ENCODE results near the gene CALU. TPM values are rescaled to one million over a fixed set of nuclear protein-coding genes. Genes with fewer than 3 reads are reported as not detected.

CALU gene
- total RNA-seq, 1 experiment from 2014 or later = 169 TPM

GRCh38 chr7:128701062-128701785 lies 37.9 kb upstream of the CALU start:
- DNase-seq (peak; percentile 60), ATAC-seq (peak; percentile 70)
- H3K9ac ChIP-seq (ENCODE audit: low read length) = no peak overlapping the region
- POLR2A ChIA-PET (ENCODE audit: unreplicated experiment) = no interaction called here
- no TSS peak for BruUV-seq (replicated peaks)
- no peak overlapping the region for H3K4me3 ChIP-seq (ENCODE audit: low read length)
- TF ChIP-seq EZH2phosphoT487 (IDR thresholded peaks at IDR 0.05; ENCODE audit: borderline replicate concordance, low read length) (no peak), EZH2 (IDR thresholded peaks at IDR 0.05; ENCODE audit: low read length, unreplicated experiment) (no peak)
- TF ChIP-seq, protein P1, sequence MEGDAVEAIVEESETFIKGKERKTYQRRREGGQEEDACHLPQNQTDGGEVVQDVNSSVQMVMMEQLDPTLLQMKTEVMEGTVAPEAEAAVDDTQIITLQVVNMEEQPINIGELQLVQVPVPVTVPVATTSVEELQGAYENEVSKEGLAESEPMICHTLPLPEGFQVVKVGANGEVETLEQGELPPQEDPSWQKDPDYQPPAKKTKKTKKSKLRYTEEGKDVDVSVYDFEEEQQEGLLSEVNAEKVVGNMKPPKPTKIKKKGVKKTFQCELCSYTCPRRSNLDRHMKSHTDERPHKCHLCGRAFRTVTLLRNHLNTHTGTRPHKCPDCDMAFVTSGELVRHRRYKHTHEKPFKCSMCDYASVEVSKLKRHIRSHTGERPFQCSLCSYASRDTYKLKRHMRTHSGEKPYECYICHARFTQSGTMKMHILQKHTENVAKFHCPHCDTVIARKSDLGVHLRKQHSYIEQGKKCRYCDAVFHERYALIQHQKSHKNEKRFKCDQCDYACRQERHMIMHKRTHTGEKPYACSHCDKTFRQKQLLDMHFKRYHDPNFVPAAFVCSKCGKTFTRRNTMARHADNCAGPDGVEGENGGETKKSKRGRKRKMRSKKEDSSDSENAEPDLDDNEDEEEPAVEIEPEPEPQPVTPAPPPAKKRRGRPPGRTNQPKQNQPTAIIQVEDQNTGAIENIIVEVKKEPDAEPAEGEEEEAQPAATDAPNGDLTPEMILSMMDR (conservative IDR thresholded peaks at IDR 0.05; ENCODE audit: low read depth, low read length) = no peak
- CTCF ChIA-PET = no interaction called here
- no peaks in the 10 kb centered on the region for H4K20me1 ChIP-seq (ENCODE audit: low read length)
- no peaks in the 10 kb centered on the region for H3K9me3 ChIP-seq (ENCODE audit: low read length)
- H2AFZ ChIP-seq (ENCODE audit: low read length) = no peak overlapping the region
- H3K27me3 ChIP-seq (ENCODE audit: low read length) = no peaks in the 10 kb centered on the region
- H3K79me2 ChIP-seq (ENCODE audit: low read length) = no peaks in the 10 kb centered on the region
- peaks cover 6% of the 10 kb centered on the region; the same call in 1 of the 2 replicates for H3K4me1 ChIP-seq (ENCODE audit: insufficient read depth, low read length)
- H3K36me3 ChIP-seq (ENCODE audit: low read depth, low read length) = no peaks in the 10 kb centered on the region
- peak overlapping the region; percentile 18; the same call in 1 of the 2 replicates for H3K4me2 ChIP-seq (ENCODE audit: low read length)
- no peaks in the 10 kb centered on the region for H3K9me2 ChIP-seq (replicated peaks; ENCODE audit: low read length)
- no peaks in the 10 kb centered on the region for H3F3A ChIP-seq (ENCODE audit: low read length, unreplicated experiment)
- H3K27ac ChIP-seq (ENCODE audit: low read length) = no peak overlapping the region
- intact Hi-C loops (cut with micrococcal nuclease) = no loop called here

DNA sequence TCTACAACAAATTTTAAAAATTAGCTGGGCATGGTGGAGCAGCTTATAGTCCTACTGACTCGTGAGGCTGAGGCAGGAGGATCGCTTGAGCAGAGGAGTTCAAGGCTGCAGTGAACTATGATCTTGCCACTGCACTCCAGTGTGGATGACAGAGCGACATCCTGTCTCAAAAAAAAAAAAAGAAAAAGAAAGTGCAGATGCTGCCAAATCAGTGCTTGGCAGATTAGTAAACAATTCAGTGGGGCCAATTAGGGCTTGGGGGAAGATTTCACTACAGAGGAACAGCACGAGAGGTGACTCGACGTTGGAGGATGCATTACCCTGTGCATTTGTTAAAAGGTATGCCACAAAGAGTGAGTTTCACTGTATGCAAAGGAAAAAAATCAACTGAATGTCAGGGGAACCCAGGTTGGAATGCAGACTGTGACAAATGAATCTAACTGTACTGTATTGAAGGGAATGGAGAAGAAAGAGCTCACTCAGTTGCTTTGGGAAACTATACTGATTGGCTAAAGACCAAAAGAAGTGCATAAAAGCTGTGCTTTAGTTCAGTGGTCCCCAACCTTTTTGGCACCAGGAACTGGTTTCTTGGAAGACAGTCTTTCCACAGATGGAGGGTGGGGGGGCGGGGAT lies 35.4 kb upstream of the CALU start:
- no peak overlapping the region for H3K9ac ChIP-seq (ENCODE audit: low read length)
- no peaks in the 10 kb centered on the region for H3F3A ChIP-seq (ENCODE audit: low read length, unreplicated experiment)
- no peaks in the 10 kb centered on the region for H3K9me3 ChIP-seq (ENCODE audit: low read length)
- intact Hi-C loops (cut with micrococcal nuclease) = no loop called here
- H3K27ac ChIP-seq (ENCODE audit: low read length) = no peak overlapping the region
- CTCF ChIA-PET = no interaction called here
- no peaks in the 10 kb centered on the region for H3K36me3 ChIP-seq (ENCODE audit: low read depth, low read length)
- no peak overlapping the region for H3K4me2 ChIP-seq (ENCODE audit: low read length)
- TF ChIP-seq, protein P1 (conservative IDR thresholded peaks at IDR 0.05; ENCODE audit: low read depth, low read length) = no peak
- TF ChIP-seq EZH2 (IDR thresholded peaks at IDR 0.05; ENCODE audit: low read length, unreplicated experiment) (no peak), EZH2phosphoT487 (IDR thresholded peaks at IDR 0.05; ENCODE audit: borderline replicate concordance, low read length) (no peak)
- ATAC-seq = peak; percentile 35
- BruUV-seq (replicated peaks) = no TSS peak
- H3K9me2 ChIP-seq (replicated peaks; ENCODE audit: low read length) = no peaks in the 10 kb centered on the region
- no peak overlapping the region for H3K4me3 ChIP-seq (ENCODE audit: low read length)
- no peaks in the 10 kb centered on the region for H3K79me2 ChIP-seq (ENCODE audit: low read length)
- POLR2A ChIA-PET (ENCODE audit: unreplicated experiment) = no interaction called here
- peak; percentile 21 for DNase-seq
- H3K4me1 ChIP-seq (ENCODE audit: insufficient read depth, low read length) = peaks cover 6% of the 10 kb centered on the region; the same call in 1 of the 2 replicates
- no peak overlapping the region for H2AFZ ChIP-seq (ENCODE audit: low read length)
- H4K20me1 ChIP-seq (ENCODE audit: low read length) = no peaks in the 10 kb centered on the region
- no peaks in the 10 kb centered on the region for H3K27me3 ChIP-seq (ENCODE audit: low read length)

GRCh38 chr7:128705891-128706333 lies 33.2 kb upstream of the CALU start:
- ATAC-seq (no peak), DNase-seq (peak; percentile 23)
- TF ChIP-seq EZH2phosphoT487 (IDR thresholded peaks at IDR 0.05; ENCODE audit: borderline replicate concordance, low read length) = no peak
- no peak for TF ChIP-seq EZH2 (IDR thresholded peaks at IDR 0.05; ENCODE audit: low read length, unreplicated experiment)
- TF ChIP-seq, protein P1 (conservative IDR thresholded peaks at IDR 0.05; ENCODE audit: low read depth, low read length) = no peak
- intact Hi-C loops (cut with micrococcal nuclease) = no loop called here
- ChIA-PET POLR2A (ENCODE audit: unreplicated experiment) (no interaction called here), CTCF (no interaction called here)
- no peaks in the 10 kb centered on the region for H3F3A ChIP-seq (ENCODE audit: low read length, unreplicated experiment)
- no peaks in the 10 kb centered on the region for H3K79me2 ChIP-seq (ENCODE audit: low read length)
- no TSS peak for BruUV-seq (replicated peaks)
- no peak overlapping the region for H3K4me2 ChIP-seq (ENCODE audit: low read length)
- H3K4me3 ChIP-seq (ENCODE audit: low read length) = no peak overlapping the region
- no peak overlapping the region for H3K27ac ChIP-seq (ENCODE audit: low read length)
- no peak overlapping the region for H3K9ac ChIP-seq (ENCODE audit: low read length)
- no peaks in the 10 kb centered on the region for H3K9me2 ChIP-seq (replicated peaks; ENCODE audit: low read length)
- H3K9me3 ChIP-seq (ENCODE audit: low read length) = no peaks in the 10 kb centered on the region
- no peaks in the 10 kb centered on the region for H4K20me1 ChIP-seq (ENCODE audit: low read length)
- H3K36me3 ChIP-seq (ENCODE audit: low read depth, low read length) = no peaks in the 10 kb centered on the region
- no peak overlapping the region for H2AFZ ChIP-seq (ENCODE audit: low read length)
- no peaks in the 10 kb centered on the region for H3K27me3 ChIP-seq (ENCODE audit: low read length)
- H3K4me1 ChIP-seq (ENCODE audit: insufficient read depth, low read length) = peaks cover 6% of the 10 kb centered on the region; the same call in 1 of the 2 replicates

Data from PC-3 (cell line).